Astrocyte (in vitro differentiated cells and primary cell): Measurements from ENCODE around the gene MGAT2.

Source experiments
- CTCF ChIP-seq: IDR thresholded peaks from 2 replicates; pipeline ENCODE4 v1.5.1; 2011; ENCODE audit warnings: low read depth, mild to moderate bottlenecking, inconsistent platforms, low read length, moderate library complexity; ENCODE audit not compliant: insufficient read depth
- EZH2 ChIP-seq: IDR thresholded peaks from 2 replicates; pipeline ENCODE4 v1.6.1; 2012; ENCODE audit warnings: mild to moderate bottlenecking, low read length, inconsistent platforms; ENCODE audit not compliant: insufficient read depth

GRCh38 chr14:49589387-49589786, 31.2 kb upstream of the MGAT2 start:
- TF ChIP-seq EZH2 (no peak), CTCF (no peak)
